CD8-positive, alpha-beta memory T cell (primary cell): ENCODE measurements around the gene ITGA1. TPM values are rescaled to one million over a fixed set of nuclear protein-coding genes. Genes with fewer than 3 reads are reported as not detected.
A peak's percentile ranks its signal among the peaks of the same experiment; 100 is the strongest.

Experiments
- CTCF ChIA-PET: fragments of 350-600 bp; sonication (Branson Sonifier 250); formaldehyde crosslinking; loops from one replicate; lab custom pipeline; 2021; ENCODE audit warnings: antibody characterized with exemption; lab: Charles Lee
- POLR2A ChIA-PET: fragments of 350-600 bp; sonication (Branson Sonifier 250); formaldehyde crosslinking; loops from one replicate; lab custom pipeline; 2021; ENCODE audit warnings: antibody characterized with exemption; lab: Charles Lee
- DNase-seq, 5 donors: peaks; one replicate each; pipeline versions ENCODE4 v3.0.0 to v3.0.0-alpha.2; 2020 to 2022; ENCODE audit warnings: mixed read lengths in 1 of 5
- H3K27ac ChIP-seq: one replicate; pipeline ENCODE4 v1.7.0; 2013; ENCODE audit warnings: low read depth, mild to moderate bottlenecking, low read length, moderate library complexity
- H3K27me3 ChIP-seq: 2 replicates; pipeline ENCODE4 v1.7.0; 2013; ENCODE audit warnings: low read length, mild to moderate bottlenecking; ENCODE audit not compliant: insufficient read depth, poor library complexity, severe bottlenecking
- H3K36me3 ChIP-seq: 2 replicates; pipeline ENCODE4 v1.7.0; 2013; ENCODE audit warnings: mild to moderate bottlenecking, low read length, moderate library complexity; ENCODE audit not compliant: insufficient read depth
- H3K4me1 ChIP-seq: 2 replicates; pipeline ENCODE4 v1.7.0; 2013; ENCODE audit warnings: mild to moderate bottlenecking, low read length, moderate library complexity; ENCODE audit not compliant: insufficient read depth
- H3K4me3 ChIP-seq: 2 replicates; pipeline ENCODE4 v1.7.0; 2013; ENCODE audit warnings: mild to moderate bottlenecking, low read length
- H3K9me3 ChIP-seq: 2 replicates; pipeline ENCODE4 v1.7.0; 2013; ENCODE audit warnings: mild to moderate bottlenecking, low read length
- H3K27ac Mint-ChIP-seq, 8 donors: one replicate each; pipeline ENCODE4 v1.8.0; 2020 to 2021; ENCODE audit warnings: mixed read lengths in 8 of 8, mild to moderate bottlenecking in 6 of 8, inconsistent platforms in 3 of 8, moderate library complexity in 3 of 8
- H3K27me3 Mint-ChIP-seq, 2 donors: one replicate each; pipeline ENCODE4 v1.8.0; 2020 to 2021; ENCODE audit warnings: mixed read lengths in 2 of 2, mild to moderate bottlenecking in 1 of 2, moderate library complexity in 1 of 2
- H3K36me3 Mint-ChIP-seq, 3 donors: one replicate each; pipeline ENCODE4 v1.8.0; 2020 to 2021; ENCODE audit warnings: mixed read lengths in 3 of 3, inconsistent platforms in 1 of 3, mild to moderate bottlenecking in 1 of 3
- H3K4me1 Mint-ChIP-seq, 3 donors: one replicate each; pipeline ENCODE4 v1.8.0; 2020 to 2021; ENCODE audit warnings: mixed read lengths in 3 of 3, inconsistent platforms in 1 of 3, mild to moderate bottlenecking in 1 of 3
- H3K4me3 Mint-ChIP-seq, 7 donors: one replicate each; pipeline ENCODE4 v1.8.0; 2020 to 2021; ENCODE audit warnings: mixed read lengths in 7 of 7, mild to moderate bottlenecking in 6 of 7, moderate library complexity in 4 of 7, inconsistent platforms in 2 of 7
- H3K9me3 Mint-ChIP-seq, 5 donors: one replicate each; pipeline ENCODE4 v1.8.0; 2020 to 2022; ENCODE audit warnings: mixed read lengths in 5 of 5, mild to moderate bottlenecking in 3 of 5, moderate library complexity in 2 of 5, inconsistent platforms in 1 of 5
- polyA plus RNA-seq: library from polyadenylated mRNA; unstranded; fragments of 300-500 nt; fragmentation: Illumina TruSeq; gene quantifications from one replicate; pipeline ENCODE4 v1.2.3, GENCODE V29; 2021
- total RNA-seq, 2 experiments: library from RNA; stranded (reverse); gene quantifications; one replicate each; pipeline ENCODE4 v1.2.3, GENCODE V29; 2021

Gene ITGA1
- total and polyA plus RNA-seq, 3 experiments from 2014 or later = 16.5 to 26.3 (median 21.9) TPM

GRCh38 chr5:52784737-52785136 lies 3.0 kb upstream of the ITGA1 start:
- Mint-ChIP-seq H3K4me3 (no peak overlapping the region), H3K9me3 (no peaks in the 10 kb centered on the region), H3K27me3 (no peaks in the 10 kb centered on the region), H3K4me1 (peaks cover 15 to 32% (median 31%) of the 10 kb centered on the region in 3 donors), H3K36me3 (peaks cover 0 to 10% (median 2%) of the 10 kb centered on the region in 3 donors), H3K27ac (no peak overlapping the region)
- H3K9me3 ChIP-seq = no peaks in the 10 kb centered on the region
- no peaks in the 10 kb centered on the region for H3K36me3 ChIP-seq
- DNase-seq = no peak
- no peak overlapping the region for H3K27ac ChIP-seq
- H3K27me3 ChIP-seq = no peaks in the 10 kb centered on the region
- no peak overlapping the region for H3K4me3 ChIP-seq
- peaks cover 10% of the 10 kb centered on the region for H3K4me1 ChIP-seq
- POLR2A ChIA-PET = no interaction called here
- CTCF ChIA-PET = no interaction called here

- H3K27me3 ChIP-seq = no peaks in the 10 kb centered on the region
- DNase-seq = no peak
- no peaks in the 10 kb centered on the region for H3K9me3 ChIP-seq
- no peaks in the 10 kb centered on the region for H3K36me3 ChIP-seq
- ChIA-PET CTCF (interaction anchor here (1.2 to 1.8 kb wide), 7 partner anchors 15 to 122 kb away, joined by 3 to 8 read pairs (median 3); no protein-coding TSS in a partner anchor), POLR2A (no interaction called here)
- Mint-ChIP-seq H3K27me3 (no peaks in the 10 kb centered on the region), H3K4me1 (peaks cover 31 to 47% (median 47%) of the 10 kb centered on the region in 3 donors), H3K36me3 (peaks cover 0 to 10% (median 1%) of the 10 kb centered on the region in 3 donors), H3K9me3 (no peaks in the 10 kb centered on the region), H3K27ac (no peak overlapping the region), H3K4me3 (peak overlapping the region in 5 of 7 donors; percentile 0 to 93 (median 91))
- no peak overlapping the region for H3K4me3 ChIP-seq
- H3K27ac ChIP-seq = no peak overlapping the region
- H3K4me1 ChIP-seq = peaks cover 10% of the 10 kb centered on the region
Observed at GRCh38 chr5:52786391-52786790, 1.3 kb upstream of the ITGA1 start.

GRCh38 chr5:52786949-52787599 lies 642 bp upstream of the ITGA1 start:
- Mint-ChIP-seq H3K36me3 (peaks cover 0 to 10% (median 0%) of the 10 kb centered on the region in 3 donors), H3K4me3 (peak overlapping the region; percentile 91 to 97 (median 93)), H3K27ac (peak overlapping the region; percentile 6 to 94 (median 52)), H3K9me3 (no peaks in the 10 kb centered on the region), H3K4me1 (peaks cover 34 to 51% (median 51%) of the 10 kb centered on the region in 3 donors), H3K27me3 (no peaks in the 10 kb centered on the region)
- no peaks in the 10 kb centered on the region for H3K27me3 ChIP-seq
- CTCF ChIA-PET = interaction anchor here (1.2 to 2.9 kb wide), 13 partner anchors 9 to 129 kb away, joined by 3 to 26 read pairs (median 4); no protein-coding TSS in a partner anchor
- POLR2A ChIA-PET = interaction anchor here (0.8 to 1.5 kb wide), 3 partner anchors 12 to 61 kb away, joined by 3 to 12 read pairs (median 4); no protein-coding TSS in a partner anchor
- peaks cover 10% of the 10 kb centered on the region for H3K4me1 ChIP-seq
- H3K4me3 ChIP-seq = peak overlapping the region; percentile 75
- H3K9me3 ChIP-seq = no peaks in the 10 kb centered on the region
- H3K27ac ChIP-seq = no peak overlapping the region
- peak in 4 of 5 donors; percentile 6 to 68 (median 46) for DNase-seq
- no peaks in the 10 kb centered on the region for H3K36me3 ChIP-seq

GRCh38 chr5:52788505-52788821 lies 747 bp downstream of the ITGA1 start:
- Histone ChIP-seq H3K4me3 (peak overlapping the region; percentile 75), H3K27ac (no peak overlapping the region), H3K9me3 (no peaks in the 10 kb centered on the region), H3K4me1 (peaks cover 10% of the 10 kb centered on the region), H3K27me3 (no peaks in the 10 kb centered on the region), H3K36me3 (no peaks in the 10 kb centered on the region)
- Mint-ChIP-seq H3K36me3 (peaks cover 0 to 11% (median 0%) of the 10 kb centered on the region in 3 donors), H3K27me3 (no peaks in the 10 kb centered on the region), H3K9me3 (no peaks in the 10 kb centered on the region), H3K27ac (peak overlapping the region in 5 of 8 donors; percentile 6 to 83 (median 31)), H3K4me1 (peaks cover 41 to 57% (median 56%) of the 10 kb centered on the region in 3 donors), H3K4me3 (peak overlapping the region; percentile 91 to 97 (median 93))
- no peak for DNase-seq
- ChIA-PET POLR2A (interaction anchor here (1.3 to 1.5 kb wide), 2 partner anchors 11 to 63 kb away, joined by 4 to 12 read pairs; no protein-coding TSS in a partner anchor), CTCF (interaction anchor here (1.5 to 2.9 kb wide), 4 partner anchors 11 to 96 kb away, joined by 3 to 26 read pairs (median 4); no protein-coding TSS in a partner anchor)

GRCh38 chr5:52789378-52789777 lies 1.7 kb downstream of the ITGA1 start:
- DNase-seq = no peak
- POLR2A ChIA-PET = interaction anchor here (0.8 to 1.2 kb wide), 3 partner anchors 10 to 14 kb away, joined by 3 read pairs; no protein-coding TSS in a partner anchor
- Mint-ChIP-seq H3K36me3 (peaks cover 0 to 11% (median 0%) of the 10 kb centered on the region in 3 donors), H3K4me3 (peak overlapping the region; percentile 1 to 96 (median 92)), H3K4me1 (peaks cover 44 to 57% (median 57%) of the 10 kb centered on the region in 3 donors), H3K9me3 (no peaks in the 10 kb centered on the region), H3K27me3 (no peaks in the 10 kb centered on the region), H3K27ac (peak overlapping the region in 3 of 8 donors; percentile 4 to 63 (median 29))
- H3K4me1 ChIP-seq = peaks cover 10% of the 10 kb centered on the region
- no peaks in the 10 kb centered on the region for H3K27me3 ChIP-seq
- H3K4me3 ChIP-seq = no peak overlapping the region
- H3K9me3 ChIP-seq = no peaks in the 10 kb centered on the region
- CTCF ChIA-PET = interaction anchor here (1.2 to 2.9 kb wide), 3 partner anchors 10 to 126 kb away, joined by 3 to 26 read pairs (median 4); no protein-coding TSS in a partner anchor
- no peaks in the 10 kb centered on the region for H3K36me3 ChIP-seq
- H3K27ac ChIP-seq = no peak overlapping the region

DNA sequence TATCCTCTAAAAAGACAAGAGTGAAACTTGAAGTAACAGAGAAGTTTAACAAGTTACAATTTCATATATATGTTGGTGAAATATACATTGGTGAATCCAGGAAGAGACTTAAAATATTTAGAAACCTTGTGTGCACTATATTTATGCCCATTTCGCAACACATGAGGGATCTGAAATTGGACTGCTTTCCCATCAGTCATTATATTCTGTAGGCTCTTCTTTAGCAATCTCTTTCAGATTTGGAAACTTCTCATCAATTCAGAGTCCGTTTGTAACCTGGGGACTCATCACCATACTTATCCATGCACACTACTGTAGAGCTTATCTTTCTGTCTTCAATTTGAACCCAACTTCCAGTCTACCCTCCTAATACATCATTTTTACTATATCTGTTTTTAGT lies 2.1 kb downstream of the ITGA1 start:
- ChIA-PET POLR2A (interaction anchor here (1.0 to 1.2 kb wide), 2 partner anchors 10 to 14 kb away, joined by 3 read pairs; no protein-coding TSS in a partner anchor), CTCF (interaction anchor here (1.2 to 2.9 kb wide), 3 partner anchors 9 to 126 kb away, joined by 3 to 26 read pairs (median 4); no protein-coding TSS in a partner anchor)
- H3K36me3 Mint-ChIP-seq = peaks cover 0 to 11% (median 0%) of the 10 kb centered on the region in 3 donors
- H3K4me3 ChIP-seq = no peak overlapping the region
- no peaks in the 10 kb centered on the region for H3K36me3 ChIP-seq
- no peaks in the 10 kb centered on the region for H3K27me3 ChIP-seq
- no peaks in the 10 kb centered on the region for H3K9me3 ChIP-seq
- DNase-seq = no peak
- H3K27ac ChIP-seq = no peak overlapping the region
- peak overlapping the region in 4 of 8 donors; percentile 0 to 29 (median 12) for H3K27ac Mint-ChIP-seq
- H3K27me3 Mint-ChIP-seq = no peaks in the 10 kb centered on the region
- H3K4me3 Mint-ChIP-seq = peak overlapping the region in 6 of 7 donors; percentile 29 to 96 (median 92)
- no peaks in the 10 kb centered on the region for H3K9me3 Mint-ChIP-seq
- H3K4me1 Mint-ChIP-seq = peaks cover 46 to 61% (median 61%) of the 10 kb centered on the region in 3 donors
- H3K4me1 ChIP-seq = peaks cover 10% of the 10 kb centered on the region

GRCh38 chr5:52791366-52791765 lies 3.6 kb downstream of the ITGA1 start:
- no peak overlapping the region for H3K4me3 ChIP-seq
- peaks cover 0 to 11% (median 0%) of the 10 kb centered on the region in 3 donors for H3K36me3 Mint-ChIP-seq
- H3K9me3 ChIP-seq = no peaks in the 10 kb centered on the region
- H3K27ac Mint-ChIP-seq = peak overlapping the region in 2 of 8 donors; percentile 12 to 42
- no peaks in the 10 kb centered on the region for H3K36me3 ChIP-seq
- no peaks in the 10 kb centered on the region for H3K27me3 ChIP-seq
- ChIA-PET POLR2A (no interaction called here), CTCF (no interaction called here)
- H3K27ac ChIP-seq = no peak overlapping the region
- peaks cover 10% of the 10 kb centered on the region for H3K4me1 ChIP-seq
- peaks cover 46 to 62% (median 59%) of the 10 kb centered on the region in 3 donors for H3K4me1 Mint-ChIP-seq
- no peaks in the 10 kb centered on the region for H3K9me3 Mint-ChIP-seq
- no peaks in the 10 kb centered on the region for H3K27me3 Mint-ChIP-seq
- peak overlapping the region in 3 of 7 donors; percentile 0 to 93 (median 91) for H3K4me3 Mint-ChIP-seq
- no peak for DNase-seq
